WTC11 (cell line): Measurements from ENCODE around the gene ESYT2. TPM values are rescaled to one million over a fixed set of nuclear protein-coding genes. Genes with fewer than 3 reads are reported as not detected.

ENCODE experiments used
- ATAC-seq: fragments of 200-7000 bp; cut with Tn5 transposase; 2 replicates; pipeline ENCODE4 v1.10.0; 2021; ENCODE audit warnings: mild to moderate bottlenecking, moderate library complexity
- CTCF ChIA-PET: fragments of 300-600 bp; sonication (Branson Sonifier 250); formaldehyde crosslinking; loops from one replicate; lab custom pipeline; 2021; ENCODE audit warnings: antibody characterized with exemption; lab: Charles Lee
- POLR2A ChIA-PET: fragments of 350-600 bp; sonication (Branson Sonifier 250); formaldehyde crosslinking; loops from one replicate; lab custom pipeline; 2021; ENCODE audit warnings: antibody characterized with exemption; lab: Charles Lee
- DNase-seq: peaks from one replicate; pipeline ENCODE4 v3.0.0; 2021; ENCODE audit warnings: low spot score
- H3K27ac Mint-ChIP-seq: 2 replicates; pipeline ENCODE4 v1.8.0; 2021; ENCODE audit warnings: mixed read lengths
- H3K27me3 Mint-ChIP-seq: 2 replicates; pipeline ENCODE4 v1.8.0; 2021; ENCODE audit warnings: low read depth, mild to moderate bottlenecking, moderate library complexity, mixed read lengths
- H3K36me3 Mint-ChIP-seq: 2 replicates; pipeline ENCODE4 v1.8.0; 2021; ENCODE audit warnings: mixed read lengths
- H3K4me1 Mint-ChIP-seq: 2 replicates; pipeline ENCODE4 v1.8.0; 2022; ENCODE audit warnings: mixed read lengths
- H3K4me3 Mint-ChIP-seq: 2 replicates; pipeline ENCODE4 v1.8.0; 2021; ENCODE audit warnings: mild to moderate bottlenecking, moderate library complexity, mixed read lengths
- H3K9me3 Mint-ChIP-seq: 2 replicates; pipeline ENCODE4 v1.8.0; 2021; ENCODE audit warnings: mixed read lengths
- ATF1 ChIP-seq: sonication (generic); formaldehyde crosslinking; IDR thresholded peaks from 2 replicates; pipeline ENCODE4 v1.8.1; 2023; ENCODE audit warnings: mild to moderate bottlenecking, moderate library complexity, missing genetic modification reagents
- CDX4 ChIP-seq: fragments of 250-450 bp; sonication (Bioruptor Pico); IDR thresholded peaks from 2 replicates; pipeline ENCODE4 v1.9.0; 2021; ENCODE audit warnings: moderate library complexity, mild to moderate bottlenecking, inconsistent platforms, borderline replicate concordance
- CREM ChIP-seq: sonication (generic); formaldehyde crosslinking; IDR thresholded peaks from 2 replicates; pipeline ENCODE4 v1.8.1; 2022; ENCODE audit warnings: mild to moderate bottlenecking, missing genetic modification reagents, moderate library complexity
- EMX1 ChIP-seq: fragments of 250-450 bp; sonication (Bioruptor Pico); IDR thresholded peaks from 2 replicates; pipeline ENCODE4 v1.8.0; 2021; ENCODE audit warnings: mild to moderate bottlenecking
- GABPB1 ChIP-seq: sonication (generic); formaldehyde crosslinking; IDR thresholded peaks from 2 replicates; pipeline ENCODE4 v1.8.1; 2023; ENCODE audit warnings: mild to moderate bottlenecking, missing genetic modification reagents
- JUN ChIP-seq: sonication (generic); formaldehyde crosslinking; IDR thresholded peaks from 2 replicates; pipeline ENCODE4 v1.8.0; 2023; ENCODE audit warnings: mild to moderate bottlenecking, missing genetic modification reagents
- KAT7 ChIP-seq: sonication (generic); formaldehyde crosslinking; IDR thresholded peaks from 2 replicates; pipeline ENCODE4 v1.8.1; 2023; ENCODE audit warnings: missing genetic modification reagents, mild to moderate bottlenecking, borderline replicate concordance
- MXD4 ChIP-seq: fragments of 250-450 bp; sonication (Bioruptor Pico); IDR thresholded peaks from 2 replicates; pipeline ENCODE4 v1.8.0; 2021; ENCODE audit warnings: mild to moderate bottlenecking, moderate library complexity, borderline replicate concordance
- OVOL2 ChIP-seq: fragments of 250-450 bp; sonication (Bioruptor Pico); IDR thresholded peaks from 2 replicates; pipeline ENCODE4 v1.9.0; 2021; ENCODE audit warnings: mild to moderate bottlenecking, borderline replicate concordance
- TEAD4 ChIP-seq: sonication (generic); formaldehyde crosslinking; IDR thresholded peaks from 2 replicates; pipeline ENCODE4 v1.8.0; 2022; ENCODE audit warnings: mild to moderate bottlenecking, missing genetic modification reagents
- ZBTB21 ChIP-seq: sonication (generic); formaldehyde crosslinking; IDR thresholded peaks from 2 replicates; pipeline ENCODE4 v1.8.1; 2023; ENCODE audit warnings: mild to moderate bottlenecking, missing genetic modification reagents, borderline replicate concordance
- ZNF263 ChIP-seq: sonication (generic); formaldehyde crosslinking; IDR thresholded peaks from 2 replicates; pipeline ENCODE4 v1.8.1; 2022; ENCODE audit warnings: low read depth, mild to moderate bottlenecking, moderate library complexity, missing genetic modification reagents
- ZNF396 ChIP-seq: fragments of 250-450 bp; sonication (Bioruptor Pico); IDR thresholded peaks from 2 replicates; pipeline ENCODE4 v1.8.0; 2021; ENCODE audit warnings: mild to moderate bottlenecking, moderate library complexity, borderline replicate concordance
- ZNF423 ChIP-seq: fragments of 250-450 bp; sonication (Bioruptor Pico); IDR thresholded peaks from 2 replicates; pipeline ENCODE4 v2.1.2; 2022; ENCODE audit warnings: mild to moderate bottlenecking, moderate library complexity
- total RNA-seq: library from RNA; stranded (reverse); gene quantifications from 3 replicates; pipeline ENCODE4 v1.2.3, GENCODE V29; 2021
- TF ChIP-seq, protein P1 (sequence below): fragments of 200-600 bp; IDR thresholded peaks from 2 replicates; pipeline ENCODE4 v1.8.0; 2022; ENCODE audit warnings: antibody characterized with exemption
- TF ChIP-seq, protein P2 (sequence below): sonication (generic); formaldehyde crosslinking; IDR thresholded peaks from 2 replicates; pipeline ENCODE4 v1.8.0; 2022; ENCODE audit warnings: missing genetic modification reagents
- TF ChIP-seq, protein P3 (sequence below): sonication (generic); formaldehyde crosslinking; IDR thresholded peaks from 2 replicates; pipeline ENCODE4 v1.8.1; 2022; ENCODE audit warnings: mild to moderate bottlenecking, moderate library complexity, missing genetic modification reagents
- TF ChIP-seq, protein P4 (sequence below): sonication (generic); formaldehyde crosslinking; IDR thresholded peaks from 2 replicates; pipeline ENCODE4 v1.8.0; 2022; ENCODE audit warnings: mild to moderate bottlenecking, missing genetic modification reagents
- TF ChIP-seq, protein P5 (sequence below): sonication (generic); formaldehyde crosslinking; IDR thresholded peaks from 2 replicates; pipeline ENCODE4 v1.8.1; 2022; ENCODE audit warnings: missing genetic modification reagents, borderline replicate concordance
- TF ChIP-seq, protein P6 (sequence below): sonication (generic); formaldehyde crosslinking; IDR thresholded peaks from 2 replicates; pipeline ENCODE4 v1.8.1; 2023; ENCODE audit warnings: mild to moderate bottlenecking, missing genetic modification reagents, moderate library complexity

The ESYT2 gene
- total RNA-seq, 1 experiment from 2014 or later, result 45.1 TPM

DNA sequence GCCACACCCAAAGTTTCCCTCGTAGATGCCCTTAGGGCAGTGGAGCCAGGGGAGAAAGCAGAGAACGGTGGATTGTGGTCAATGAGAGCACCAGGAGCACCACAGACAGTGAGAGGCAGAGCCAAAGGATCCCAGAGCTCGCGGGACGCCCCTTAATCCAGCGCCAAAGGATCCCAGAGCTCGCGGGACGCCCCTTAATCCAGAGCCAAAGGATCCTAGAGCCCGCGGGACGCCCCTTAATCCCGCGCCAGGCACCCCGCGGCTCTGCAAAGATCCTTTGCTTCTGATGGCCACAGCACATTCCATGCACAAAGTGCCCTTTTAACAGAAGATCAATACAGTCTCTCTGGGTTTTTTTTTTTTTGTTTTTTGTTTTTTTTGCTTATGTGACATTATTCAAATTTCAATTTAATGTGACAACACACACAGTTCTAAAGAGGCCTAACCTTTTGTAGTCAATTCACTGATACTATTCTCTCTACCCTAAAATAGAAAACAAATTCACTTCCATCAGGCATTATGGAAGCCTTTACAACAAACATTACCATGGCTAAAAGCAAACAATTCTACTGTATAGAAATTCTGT, 71.8 kb downstream of the ESYT2 start:
- CTCF ChIA-PET, result no interaction called here
- ATAC-seq (peak; percentile 28; the same call in 1 of the 2 replicates), DNase-seq (no peak)
- no peaks in the 10 kb centered on the region for H3K27me3 Mint-ChIP-seq
- H3K36me3 Mint-ChIP-seq, result peaks cover 61% of the 10 kb centered on the region
- H3K9me3 Mint-ChIP-seq, result no peaks in the 10 kb centered on the region
- 0 out of 2 replicates have a peak overlapping the region, but pooled peaks have one; percentile 43 for H3K27ac Mint-ChIP-seq
- POLR2A ChIA-PET, result no interaction called here
- no peak overlapping the region for H3K4me3 Mint-ChIP-seq
- peaks cover 5% of the 10 kb centered on the region; the same call in 1 of the 2 replicates for H3K4me1 Mint-ChIP-seq
- TF ChIP-seq MXD4 (CRISPR knock-in tag), result no peak
- TF ChIP-seq CDX4 (CRISPR knock-in tag), result no peak
- TF ChIP-seq ZNF423 (CRISPR knock-in tag), result no peak
- TF ChIP-seq TEAD4 (CRISPR knock-in tag), result no peak
- TF ChIP-seq EMX1 (CRISPR knock-in tag), result no peak
- no peak for TF ChIP-seq ATF1
- TF ChIP-seq, protein P1, sequence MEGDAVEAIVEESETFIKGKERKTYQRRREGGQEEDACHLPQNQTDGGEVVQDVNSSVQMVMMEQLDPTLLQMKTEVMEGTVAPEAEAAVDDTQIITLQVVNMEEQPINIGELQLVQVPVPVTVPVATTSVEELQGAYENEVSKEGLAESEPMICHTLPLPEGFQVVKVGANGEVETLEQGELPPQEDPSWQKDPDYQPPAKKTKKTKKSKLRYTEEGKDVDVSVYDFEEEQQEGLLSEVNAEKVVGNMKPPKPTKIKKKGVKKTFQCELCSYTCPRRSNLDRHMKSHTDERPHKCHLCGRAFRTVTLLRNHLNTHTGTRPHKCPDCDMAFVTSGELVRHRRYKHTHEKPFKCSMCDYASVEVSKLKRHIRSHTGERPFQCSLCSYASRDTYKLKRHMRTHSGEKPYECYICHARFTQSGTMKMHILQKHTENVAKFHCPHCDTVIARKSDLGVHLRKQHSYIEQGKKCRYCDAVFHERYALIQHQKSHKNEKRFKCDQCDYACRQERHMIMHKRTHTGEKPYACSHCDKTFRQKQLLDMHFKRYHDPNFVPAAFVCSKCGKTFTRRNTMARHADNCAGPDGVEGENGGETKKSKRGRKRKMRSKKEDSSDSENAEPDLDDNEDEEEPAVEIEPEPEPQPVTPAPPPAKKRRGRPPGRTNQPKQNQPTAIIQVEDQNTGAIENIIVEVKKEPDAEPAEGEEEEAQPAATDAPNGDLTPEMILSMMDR, result no peak
- no peak for TF ChIP-seq ZNF263 (CRISPR knock-in tag)
- TF ChIP-seq, protein P2, sequence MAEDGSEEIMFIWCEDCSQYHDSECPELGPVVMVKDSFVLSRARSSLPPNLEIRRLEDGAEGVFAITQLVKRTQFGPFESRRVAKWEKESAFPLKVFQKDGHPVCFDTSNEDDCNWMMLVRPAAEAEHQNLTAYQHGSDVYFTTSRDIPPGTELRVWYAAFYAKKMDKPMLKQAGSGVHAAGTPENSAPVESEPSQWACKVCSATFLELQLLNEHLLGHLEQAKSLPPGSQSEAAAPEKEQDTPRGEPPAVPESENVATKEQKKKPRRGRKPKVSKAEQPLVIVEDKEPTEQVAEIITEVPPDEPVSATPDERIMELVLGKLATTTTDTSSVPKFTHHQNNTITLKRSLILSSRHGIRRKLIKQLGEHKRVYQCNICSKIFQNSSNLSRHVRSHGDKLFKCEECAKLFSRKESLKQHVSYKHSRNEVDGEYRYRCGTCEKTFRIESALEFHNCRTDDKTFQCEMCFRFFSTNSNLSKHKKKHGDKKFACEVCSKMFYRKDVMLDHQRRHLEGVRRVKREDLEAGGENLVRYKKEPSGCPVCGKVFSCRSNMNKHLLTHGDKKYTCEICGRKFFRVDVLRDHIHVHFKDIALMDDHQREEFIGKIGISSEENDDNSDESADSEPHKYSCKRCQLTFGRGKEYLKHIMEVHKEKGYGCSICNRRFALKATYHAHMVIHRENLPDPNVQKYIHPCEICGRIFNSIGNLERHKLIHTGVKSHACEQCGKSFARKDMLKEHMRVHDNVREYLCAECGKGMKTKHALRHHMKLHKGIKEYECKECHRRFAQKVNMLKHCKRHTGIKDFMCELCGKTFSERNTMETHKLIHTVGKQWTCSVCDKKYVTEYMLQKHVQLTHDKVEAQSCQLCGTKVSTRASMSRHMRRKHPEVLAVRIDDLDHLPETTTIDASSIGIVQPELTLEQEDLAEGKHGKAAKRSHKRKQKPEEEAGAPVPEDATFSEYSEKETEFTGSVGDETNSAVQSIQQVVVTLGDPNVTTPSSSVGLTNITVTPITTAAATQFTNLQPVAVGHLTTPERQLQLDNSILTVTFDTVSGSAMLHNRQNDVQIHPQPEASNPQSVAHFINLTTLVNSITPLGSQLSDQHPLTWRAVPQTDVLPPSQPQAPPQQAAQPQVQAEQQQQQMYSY, result no peak
- TF ChIP-seq, protein P3, sequence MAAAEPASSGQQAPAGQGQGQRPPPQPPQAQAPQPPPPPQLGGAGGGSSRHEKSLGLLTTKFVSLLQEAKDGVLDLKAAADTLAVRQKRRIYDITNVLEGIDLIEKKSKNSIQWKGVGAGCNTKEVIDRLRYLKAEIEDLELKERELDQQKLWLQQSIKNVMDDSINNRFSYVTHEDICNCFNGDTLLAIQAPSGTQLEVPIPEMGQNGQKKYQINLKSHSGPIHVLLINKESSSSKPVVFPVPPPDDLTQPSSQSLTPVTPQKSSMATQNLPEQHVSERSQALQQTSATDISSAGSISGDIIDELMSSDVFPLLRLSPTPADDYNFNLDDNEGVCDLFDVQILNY (CRISPR knock-in tag), result no peak
- TF ChIP-seq CREM (CRISPR knock-in tag), result no peak
- TF ChIP-seq OVOL2 (CRISPR knock-in tag), result no peak
- no peak for TF ChIP-seq ZBTB21 (CRISPR knock-in tag)
- TF ChIP-seq, protein P4, sequence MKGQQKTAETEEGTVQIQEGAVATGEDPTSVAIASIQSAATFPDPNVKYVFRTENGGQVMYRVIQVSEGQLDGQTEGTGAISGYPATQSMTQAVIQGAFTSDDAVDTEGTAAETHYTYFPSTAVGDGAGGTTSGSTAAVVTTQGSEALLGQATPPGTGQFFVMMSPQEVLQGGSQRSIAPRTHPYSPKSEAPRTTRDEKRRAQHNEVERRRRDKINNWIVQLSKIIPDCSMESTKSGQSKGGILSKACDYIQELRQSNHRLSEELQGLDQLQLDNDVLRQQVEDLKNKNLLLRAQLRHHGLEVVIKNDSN (CRISPR knock-in tag), result no peak
- no peak for TF ChIP-seq ZNF396 (CRISPR knock-in tag)
- no peak for TF ChIP-seq KAT7 (CRISPR knock-in tag)
- no peak for TF ChIP-seq JUN (CRISPR knock-in tag)
- TF ChIP-seq, protein P5, sequence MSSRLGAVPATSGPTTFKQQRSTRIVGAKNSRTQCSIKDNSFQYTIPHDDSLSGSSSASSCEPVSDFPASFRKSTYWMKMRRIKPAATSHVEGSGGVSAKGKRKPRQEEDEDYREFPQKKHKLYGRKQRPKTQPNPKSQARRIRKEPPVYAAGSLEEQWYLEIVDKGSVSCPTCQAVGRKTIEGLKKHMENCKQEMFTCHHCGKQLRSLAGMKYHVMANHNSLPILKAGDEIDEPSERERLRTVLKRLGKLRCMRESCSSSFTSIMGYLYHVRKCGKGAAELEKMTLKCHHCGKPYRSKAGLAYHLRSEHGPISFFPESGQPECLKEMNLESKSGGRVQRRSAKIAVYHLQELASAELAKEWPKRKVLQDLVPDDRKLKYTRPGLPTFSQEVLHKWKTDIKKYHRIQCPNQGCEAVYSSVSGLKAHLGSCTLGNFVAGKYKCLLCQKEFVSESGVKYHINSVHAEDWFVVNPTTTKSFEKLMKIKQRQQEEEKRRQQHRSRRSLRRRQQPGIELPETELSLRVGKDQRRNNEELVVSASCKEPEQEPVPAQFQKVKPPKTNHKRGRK, result no peak
- no peak for TF ChIP-seq GABPB1 (CRISPR knock-in tag)
- TF ChIP-seq, protein P6, sequence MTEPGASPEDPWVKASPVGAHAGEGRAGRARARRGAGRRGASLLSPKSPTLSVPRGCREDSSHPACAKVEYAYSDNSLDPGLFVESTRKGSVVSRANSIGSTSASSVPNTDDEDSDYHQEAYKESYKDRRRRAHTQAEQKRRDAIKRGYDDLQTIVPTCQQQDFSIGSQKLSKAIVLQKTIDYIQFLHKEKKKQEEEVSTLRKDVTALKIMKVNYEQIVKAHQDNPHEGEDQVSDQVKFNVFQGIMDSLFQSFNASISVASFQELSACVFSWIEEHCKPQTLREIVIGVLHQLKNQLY (CRISPR knock-in tag), result no peak
- TF ChIP-seq, all 79 proteins: peak for 0
